Fibroblast of lung (primary cell): Measurements from ENCODE around the gene DEPP1. TPM values are rescaled to one million over a fixed set of nuclear protein-coding genes. Genes with fewer than 3 reads are reported as not detected.
"Not testable (repeated sequence)": the region's sequence is repeated elsewhere in the genome, so short reads cannot be mapped to it uniquely, and the experiment has no call there.

Experiments used
- DNase-seq, 2 donors: peaks; one replicate each; pipeline versions ENCODE4 v3.0.0 to v3.0.0-alpha.2; 2010; ENCODE audit warnings: low read depth in 2 of 2
- H2AFZ ChIP-seq: 2 replicates; pipeline ENCODE4 v1.5.1; 2012; ENCODE audit warnings: low read length, control low read depth, inconsistent platforms
- H3K27ac ChIP-seq: 2 replicates; pipeline ENCODE4 v1.5.1; 2011; ENCODE audit warnings: low read length, control low read depth; ENCODE audit not compliant: insufficient read depth
- H3K27me3 ChIP-seq: 2 replicates; pipeline ENCODE4 v1.5.1; 2011; ENCODE audit warnings: mild to moderate bottlenecking, low read length; ENCODE audit not compliant: control insufficient read depth, insufficient read depth
- H3K36me3 ChIP-seq: 2 replicates; pipeline ENCODE4 v1.5.1; 2011; ENCODE audit warnings: low read length; ENCODE audit not compliant: control insufficient read depth, insufficient read depth
- H3K4me1 ChIP-seq: 2 replicates; pipeline ENCODE4 v1.5.1; 2011; ENCODE audit warnings: low read length; ENCODE audit not compliant: control insufficient read depth, insufficient read depth; ENCODE audit errors: extremely low read depth
- H3K4me2 ChIP-seq: 2 replicates; pipeline ENCODE4 v1.5.1; 2011; ENCODE audit warnings: low read length, control low read depth; ENCODE audit not compliant: insufficient read depth; ENCODE audit errors: extremely low read depth
- H3K4me3 ChIP-seq, 4 experiments: fragments of 200-600 bp in 1 of 4; sonication (generic) in 1 of 4; replicated peaks in 1 of 4; 2 replicates each; pipeline ENCODE4 v1.5.1; 2011 to 2016; ENCODE audit warnings: low read length in 4 of 4, low read depth in 3 of 4, mild to moderate bottlenecking in 3 of 4, control low read depth in 2 of 4, inconsistent platforms in 1 of 4, mixed read lengths in 1 of 4; ENCODE audit not compliant: insufficient read depth in 1 of 4; ENCODE audit errors: control extremely low read depth in 1 of 4
- H3K79me2 ChIP-seq: 2 replicates; pipeline ENCODE4 v1.5.1; 2012; ENCODE audit warnings: mild to moderate bottlenecking, low read length, inconsistent platforms; ENCODE audit not compliant: control insufficient read depth, insufficient read depth
- H3K9ac ChIP-seq: 2 replicates; pipeline ENCODE4 v1.5.1; 2011; ENCODE audit warnings: mild to moderate bottlenecking, low read length, control low read depth; ENCODE audit not compliant: insufficient read depth
- H3K9me3 ChIP-seq: 2 replicates; pipeline ENCODE4 v1.5.1; 2012; ENCODE audit warnings: low read depth, low read length; ENCODE audit not compliant: control insufficient read depth, insufficient read depth
- H4K20me1 ChIP-seq: 2 replicates; pipeline ENCODE4 v1.5.1; 2011; ENCODE audit warnings: low read length; ENCODE audit not compliant: control insufficient read depth, insufficient read depth; ENCODE audit errors: extremely low read depth
- EZH2 ChIP-seq: IDR thresholded peaks from 2 replicates; pipeline ENCODE4 v1.5.1; 2012; ENCODE audit warnings: low read length, control low read depth, mild to moderate bottlenecking; ENCODE audit errors: missing control alignments
- polyA minus RNA-seq: library from RNA; depleted of rRNA, polyadenylated mRNA; stranded (reverse); fragments of >200 nt; gene quantifications from 2 replicates; pipeline ENCODE4 v1.2.3, GENCODE V29; 2011; ENCODE audit warnings: low replicate concordance
- polyA plus RNA-seq, 2 donors: library from polyadenylated mRNA; depleted of rRNA in 1 of 2; stranded (reverse) in 1 of 2; unstranded in 1 of 2; fragments of >200 nt; gene quantifications; 2 replicates each; pipeline ENCODE4 v1.2.1, GENCODE V29; 2011 to 2012; ENCODE audit warnings: missing spikeins in 1 of 2
- total RNA-seq: library from RNA; depleted of rRNA; stranded (reverse); fragments of >200 nt; gene quantifications from 2 replicates; pipeline ENCODE4 v1.2.1, GENCODE V29; 2014
- TF ChIP-seq, protein P1 (sequence below), 2 donors: IDR thresholded peaks in 1 of 2; conservative IDR thresholded peaks in 1 of 2; 1 replicate in 1 of 2; 2 replicates in 1 of 2; pipeline ENCODE4 v1.5.1; 2011 to 2012; ENCODE audit warnings: low read length in 2 of 2, control low read depth in 1 of 2, inconsistent platforms in 1 of 2, low read depth in 1 of 2, mild to moderate bottlenecking in 1 of 2

The DEPP1 gene, protein sequence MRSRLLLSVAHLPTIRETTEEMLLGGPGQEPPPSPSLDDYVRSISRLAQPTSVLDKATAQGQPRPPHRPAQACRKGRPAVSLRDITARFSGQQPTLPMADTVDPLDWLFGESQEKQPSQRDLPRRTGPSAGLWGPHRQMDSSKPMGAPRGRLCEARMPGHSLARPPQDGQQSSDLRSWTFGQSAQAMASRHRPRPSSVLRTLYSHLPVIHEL
- 97.3 and 120 TPM in 2 replicates for total RNA-seq
- polyA plus RNA-seq = 18.7 and 30.3 TPM in 2 replicates
- 20.9 and 34.2 TPM in 2 replicates for polyA plus RNA-seq (2012)
- polyA minus RNA-seq = 58.2 and 85.1 TPM in 2 replicates

DNA sequence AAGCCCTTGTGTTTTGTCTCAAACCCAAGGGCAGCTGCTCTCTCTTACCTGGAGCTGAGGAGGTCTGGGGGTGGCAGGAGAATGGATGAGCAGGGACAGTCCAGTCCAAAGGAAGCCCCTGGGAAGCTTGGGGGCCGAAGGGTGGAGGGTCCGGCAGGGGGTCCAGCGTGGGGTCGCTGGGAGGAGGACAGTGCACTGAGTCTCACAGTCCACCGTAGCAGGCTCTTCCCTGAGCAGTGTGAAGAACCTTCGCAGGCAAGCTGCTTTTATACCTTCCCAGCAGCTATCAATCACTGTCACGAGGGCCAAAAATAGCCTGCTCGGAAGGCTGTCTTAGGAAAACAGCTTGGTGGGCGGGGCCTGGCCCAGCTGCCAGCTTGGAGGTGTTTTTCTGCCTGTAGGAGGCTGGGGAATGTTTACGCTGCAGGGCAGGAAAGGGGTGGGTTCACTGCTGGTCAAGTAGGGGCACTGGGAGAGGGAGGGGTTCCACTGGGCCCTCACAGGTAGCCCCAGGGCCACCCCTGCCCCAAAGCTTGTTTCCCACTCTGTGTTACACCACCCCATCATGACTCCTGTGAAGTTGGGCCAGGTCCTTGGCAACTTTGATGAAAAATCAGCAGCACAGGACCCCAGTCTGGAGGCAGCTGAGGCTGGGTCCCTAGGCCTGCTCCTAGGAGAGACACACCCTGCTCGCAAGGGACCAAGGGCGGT is at the start of gene DEPP1:
Gene DEPP1, minus strand, starts transcription at position 240 of the 711 bp plus-strand sequence. CDS start 779 bp downstream, outside the sequence.
- Histone ChIP-seq H3K27me3 (no peaks in the 10 kb centered on the region), H4K20me1 (no peaks in the 10 kb centered on the region), H3K9ac (peak within 1 kb of the TSS; percentile 52), H3K4me3 (peak within 1 kb of the TSS; percentile 43 to 85 (median 59)), H3K79me2 (peaks cover 7% of the 10 kb centered on the region), H3K9me3 (no peaks in the 10 kb centered on the region), H3K36me3 (peaks cover 4% of the 10 kb centered on the region), H3K4me1 (peaks cover 42% of the 10 kb centered on the region), H3K4me2 (peak within 1 kb of the TSS; percentile 90), H2AFZ (no peak within 1 kb of the TSS), H3K27ac (peak within 1 kb of the TSS; percentile 70)
- peak; percentile 89 to 91 for DNase-seq
- no peak for TF ChIP-seq EZH2
- TF ChIP-seq, protein P1, sequence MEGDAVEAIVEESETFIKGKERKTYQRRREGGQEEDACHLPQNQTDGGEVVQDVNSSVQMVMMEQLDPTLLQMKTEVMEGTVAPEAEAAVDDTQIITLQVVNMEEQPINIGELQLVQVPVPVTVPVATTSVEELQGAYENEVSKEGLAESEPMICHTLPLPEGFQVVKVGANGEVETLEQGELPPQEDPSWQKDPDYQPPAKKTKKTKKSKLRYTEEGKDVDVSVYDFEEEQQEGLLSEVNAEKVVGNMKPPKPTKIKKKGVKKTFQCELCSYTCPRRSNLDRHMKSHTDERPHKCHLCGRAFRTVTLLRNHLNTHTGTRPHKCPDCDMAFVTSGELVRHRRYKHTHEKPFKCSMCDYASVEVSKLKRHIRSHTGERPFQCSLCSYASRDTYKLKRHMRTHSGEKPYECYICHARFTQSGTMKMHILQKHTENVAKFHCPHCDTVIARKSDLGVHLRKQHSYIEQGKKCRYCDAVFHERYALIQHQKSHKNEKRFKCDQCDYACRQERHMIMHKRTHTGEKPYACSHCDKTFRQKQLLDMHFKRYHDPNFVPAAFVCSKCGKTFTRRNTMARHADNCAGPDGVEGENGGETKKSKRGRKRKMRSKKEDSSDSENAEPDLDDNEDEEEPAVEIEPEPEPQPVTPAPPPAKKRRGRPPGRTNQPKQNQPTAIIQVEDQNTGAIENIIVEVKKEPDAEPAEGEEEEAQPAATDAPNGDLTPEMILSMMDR (conservative IDR thresholded peaks at IDR 0.05 in 1 of 2, IDR thresholded peaks at IDR 0.05 in 1 of 2; ENCODE audit: low read depth in 1 of 2, low read length in 2 of 2) = peak in 1 of 2 donors; percentile 13

DNA sequence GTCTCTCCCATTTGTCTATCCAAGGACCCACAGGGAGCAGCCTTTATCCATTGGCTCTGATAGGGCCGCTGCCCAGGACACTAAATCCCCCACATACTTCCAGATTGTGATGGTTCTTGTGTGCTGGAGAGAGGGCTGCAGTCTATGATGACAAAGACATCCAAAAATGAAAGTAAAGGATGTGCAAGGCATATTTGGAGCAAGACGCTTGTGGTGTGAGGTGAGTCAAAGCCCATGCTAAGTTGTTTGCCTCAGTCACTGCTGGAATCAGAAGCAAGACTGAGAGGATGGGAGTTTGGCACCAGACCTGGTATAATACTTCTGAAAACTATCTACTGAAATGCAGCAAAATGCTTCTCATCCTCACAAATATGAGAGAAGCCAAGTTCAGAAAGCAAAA is 44.8 kb upstream of the DEPP1 start:
- no peak overlapping the region for H3K4me2 ChIP-seq
- no peak overlapping the region for H3K9ac ChIP-seq
- TF ChIP-seq, protein P1 (conservative IDR thresholded peaks at IDR 0.05 in 1 of 2, IDR thresholded peaks at IDR 0.05 in 1 of 2; ENCODE audit: low read depth in 1 of 2, low read length in 2 of 2) = no peak
- TF ChIP-seq EZH2 = no peak
- H3K4me1 ChIP-seq = no peaks in the 10 kb centered on the region
- no peaks in the 10 kb centered on the region for H3K9me3 ChIP-seq
- H4K20me1 ChIP-seq = no peaks in the 10 kb centered on the region
- no peaks in the 10 kb centered on the region for H3K27me3 ChIP-seq
- H3K36me3 ChIP-seq = no peaks in the 10 kb centered on the region
- no peaks in the 10 kb centered on the region for H3K79me2 ChIP-seq
- no peak overlapping the region for H2AFZ ChIP-seq
- no peak overlapping the region for H3K4me3 ChIP-seq
- DNase-seq = peak in 1 of 2 donors; percentile 4
- H3K27ac ChIP-seq = no peak overlapping the region

DNA sequence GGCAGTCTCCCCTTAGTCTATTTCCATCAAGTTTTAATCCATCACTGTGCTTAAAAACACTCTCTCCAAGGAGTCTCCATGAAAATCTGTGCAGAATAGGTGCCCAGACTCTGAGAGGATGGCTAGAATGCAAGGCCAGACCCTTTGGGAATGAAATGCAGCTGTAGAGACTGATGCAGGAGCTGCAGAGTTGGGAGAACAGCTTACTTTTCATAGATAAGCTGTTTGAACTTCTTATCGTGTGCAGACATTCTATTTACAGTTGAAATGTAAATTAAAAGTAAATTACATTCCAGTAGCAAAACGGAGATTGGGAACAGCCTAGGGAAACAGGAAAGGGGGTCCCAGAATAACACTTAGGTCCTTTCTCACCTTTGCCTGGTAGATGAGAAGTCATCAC is 37.0 kb upstream of the DEPP1 start:
- Histone ChIP-seq H3K36me3 (no peaks in the 10 kb centered on the region), H3K79me2 (no peaks in the 10 kb centered on the region), H4K20me1 (no peaks in the 10 kb centered on the region), H3K27me3 (no peaks in the 10 kb centered on the region), H2AFZ (no peak overlapping the region), H3K9ac (no peak overlapping the region), H3K27ac (no peak overlapping the region), H3K4me2 (no peak overlapping the region), H3K4me3 (no peak overlapping the region), H3K4me1 (no peaks in the 10 kb centered on the region), H3K9me3 (no peaks in the 10 kb centered on the region)
- TF ChIP-seq, protein P1 (conservative IDR thresholded peaks at IDR 0.05 in 1 of 2, IDR thresholded peaks at IDR 0.05 in 1 of 2; ENCODE audit: low read depth in 1 of 2, low read length in 2 of 2) = no peak
- TF ChIP-seq EZH2 = no peak
- no peak for DNase-seq

DNA sequence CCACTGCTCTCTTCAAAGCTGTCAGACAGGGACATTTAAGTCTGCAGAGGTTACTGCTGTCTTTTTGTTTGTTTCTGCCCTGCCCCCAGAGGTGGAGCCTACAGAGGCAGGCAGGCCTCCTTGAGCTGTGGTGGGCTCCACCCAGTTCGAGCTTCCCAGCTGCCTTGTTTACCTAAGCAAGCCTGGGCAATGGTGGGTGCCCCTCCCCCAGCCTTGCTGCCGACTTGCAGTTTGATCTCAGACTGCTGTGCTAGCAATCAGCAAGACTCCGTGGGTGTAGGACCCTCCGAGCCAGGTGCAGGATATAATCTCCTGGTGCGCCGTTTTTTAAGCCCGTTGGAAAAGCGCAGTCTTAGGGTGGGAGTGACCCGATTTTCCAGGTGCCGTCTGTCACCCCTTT is 35.9 kb upstream of the DEPP1 start:
- DNase-seq, H3K79me2 ChIP-seq, H2AFZ ChIP-seq, H3K4me2 ChIP-seq, H3K4me1 ChIP-seq, H3K9ac ChIP-seq, H3K27ac ChIP-seq, H3K27me3 ChIP-seq, H3K9me3 ChIP-seq, H3K36me3 ChIP-seq, H4K20me1 ChIP-seq, H3K4me3 ChIP-seq: not testable (repeated sequence)
